CD4-positive, alpha-beta T cell treated with Interferon gamma for 1 hour (primary cell): Measurements from ENCODE around the gene CSTPP1.
"Not testable (repeated sequence)": the region's sequence is repeated elsewhere in the genome, so short reads cannot be mapped to it uniquely, and the experiment has no call there.

Experiments used
- DNase-seq: peaks from one replicate; pipeline ENCODE4 v3.0.0-alpha.2; 2020

Gene CSTPP1

GRCh38 chr11:47055534-47055933 is 119.0 kb downstream of the CSTPP1 start:
- no peak for DNase-seq

- DNase-seq, result no peak
Measured at GRCh38 chr11:47056261-47056915, 119.8 kb downstream of the CSTPP1 start.

GRCh38 chr11:47057365-47057764 is 120.8 kb downstream of the CSTPP1 start:
- DNase-seq, result no peak

GRCh38 chr11:47060807-47061206 is 124.2 kb downstream of the CSTPP1 start:
- no peak for DNase-seq

- DNase-seq, result no peak
Measured at GRCh38 chr11:47061429-47062178, 125.0 kb downstream of the CSTPP1 start.

GRCh38 chr11:47062736-47063135 is 126.2 kb downstream of the CSTPP1 start:
- DNase-seq, result no peak

- DNase-seq, result no peak
Measured at GRCh38 chr11:47067401-47067800, 130.8 kb downstream of the CSTPP1 start.

- DNase-seq, result no peak
Measured at GRCh38 chr11:47070769-47071168, 134.2 kb downstream of the CSTPP1 start.

- no peak for DNase-seq
Measured at GRCh38 chr11:47071341-47071740, 134.8 kb downstream of the CSTPP1 start.

- DNase-seq, result no peak
Measured at GRCh38 chr11:47071791-47072261, 135.3 kb downstream of the CSTPP1 start.

- DNase-seq, result no peak
Measured at GRCh38 chr11:47078751-47079521, 142.4 kb downstream of the CSTPP1 start.

GRCh38 chr11:47080775-47081174 is 144.2 kb downstream of the CSTPP1 start:
- not testable (repeated sequence) for DNase-seq

GRCh38 chr11:47083913-47084312 is 147.4 kb downstream of the CSTPP1 start:
- DNase-seq, result no peak

- DNase-seq, result no peak
Measured at GRCh38 chr11:47087801-47088200, 151.2 kb downstream of the CSTPP1 start.

- DNase-seq, result no peak
Measured at GRCh38 chr11:47093541-47093940, 157.0 kb downstream of the CSTPP1 start.

- not testable (repeated sequence) for DNase-seq
Measured at GRCh38 chr11:47096871-47097270, 160.3 kb downstream of the CSTPP1 start.

- not testable (repeated sequence) for DNase-seq
Measured at GRCh38 chr11:47098223-47098622, 161.7 kb downstream of the CSTPP1 start.

GRCh38 chr11:47099214-47099917 is 162.8 kb downstream of the CSTPP1 start:
- no peak for DNase-seq

GRCh38 chr11:47099918-47100315 is 163.4 kb downstream of the CSTPP1 start:
- no peak for DNase-seq

GRCh38 chr11:47101406-47101805 is 164.8 kb downstream of the CSTPP1 start:
- DNase-seq, result no peak

GRCh38 chr11:47104261-47104950 is 167.8 kb downstream of the CSTPP1 start:
- DNase-seq, result no peak

- no peak for DNase-seq
Measured at GRCh38 chr11:47105541-47105940, 169.0 kb downstream of the CSTPP1 start.
